HEK293T (cell line): ENCODE data around the gene C5orf47.

ENCODE experiments used
- ARNT ChIP-seq: fragments of 450-650 bp; IDR thresholded peaks from 2 replicates; pipeline ENCODE4 v1.6.1; 2017; ENCODE audit warnings: mild to moderate bottlenecking
- ELF4 ChIP-seq: fragments of 450-650 bp; IDR thresholded peaks from 2 replicates; pipeline ENCODE4 v1.6.1; 2017; ENCODE audit warnings: antibody characterized with exemption
- FOXA1 ChIP-seq: fragments of 450-650 bp; IDR thresholded peaks from 2 replicates; pipeline ENCODE4 v1.6.1; 2016; ENCODE audit warnings: mild to moderate bottlenecking
- FOXK2 ChIP-seq: fragments of 450-650 bp; IDR thresholded peaks from 2 replicates; pipeline ENCODE4 v1.6.1; 2016; ENCODE audit warnings: mild to moderate bottlenecking
- L3MBTL2 ChIP-seq: fragments of 450-650 bp; conservative IDR thresholded peaks from 2 replicates; pipeline ENCODE4 v1.6.1; 2016; ENCODE audit warnings: mild to moderate bottlenecking
- PKNOX1 ChIP-seq: fragments of 450-650 bp; IDR thresholded peaks from 2 replicates; pipeline ENCODE4 v1.6.1; 2016
- ZNF384 ChIP-seq: fragments of 450-650 bp; IDR thresholded peaks from 2 replicates; pipeline ENCODE4 v1.6.1; 2016

GRCh38 chr5:173964506-173964905 is 24.5 kb upstream of the C5orf47 start:
- TF ChIP-seq FOXK2 (no peak), ARNT (no peak), FOXA1 (no peak), ZNF384 (no peak), ELF4 (no peak), PKNOX1 (no peak), L3MBTL2 (no peak)
